ENCODE measurements around the gene ABTB2. TPM values are rescaled to one million over a fixed set of nuclear protein-coding genes. Genes with fewer than 3 reads are reported as not detected.

Gene ABTB2
- total and polyA plus RNA-seq, 2 donors, result 1.6 to 2.6 TPM

DNA sequence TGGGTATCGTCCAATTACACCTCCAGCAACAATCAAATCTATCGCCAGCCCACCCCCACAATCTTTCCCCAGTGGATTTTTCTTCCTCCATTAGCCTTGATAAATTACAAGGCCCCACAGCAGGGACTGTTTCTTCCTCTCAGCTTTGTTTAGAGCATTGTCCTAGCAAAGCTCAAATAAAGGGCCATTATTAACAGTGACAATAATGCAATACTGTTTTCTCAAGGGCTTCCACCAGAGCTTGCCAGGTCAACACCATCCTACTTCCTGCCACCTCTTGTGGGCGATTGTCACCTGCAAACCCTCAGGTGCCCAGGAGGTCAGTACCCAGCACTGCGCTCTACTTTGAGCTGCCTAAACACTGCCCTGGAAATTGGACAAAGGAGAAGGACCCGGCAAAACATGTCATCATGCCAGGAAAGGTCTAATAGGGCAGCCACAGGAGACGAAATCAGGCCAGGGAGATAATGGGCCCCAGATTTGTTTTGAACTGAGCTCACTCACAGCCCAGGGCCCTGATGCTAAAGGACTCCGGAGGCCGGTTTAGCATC, 95.2 kb downstream of the ABTB2 start:
- no peaks in the 10 kb centered on the region for H3K27me3 ChIP-seq (ENCODE audit: control insufficient read depth in 2 of 2, insufficient read depth in 1 of 2, low read length in 1 of 2)
- WGBS, result 96% methylated on average over 8 of the region's 8 CpGs
- H3K27ac ChIP-seq (ENCODE audit: low read depth in 1 of 2, low read length in 1 of 2), result no peak overlapping the region

DNA sequence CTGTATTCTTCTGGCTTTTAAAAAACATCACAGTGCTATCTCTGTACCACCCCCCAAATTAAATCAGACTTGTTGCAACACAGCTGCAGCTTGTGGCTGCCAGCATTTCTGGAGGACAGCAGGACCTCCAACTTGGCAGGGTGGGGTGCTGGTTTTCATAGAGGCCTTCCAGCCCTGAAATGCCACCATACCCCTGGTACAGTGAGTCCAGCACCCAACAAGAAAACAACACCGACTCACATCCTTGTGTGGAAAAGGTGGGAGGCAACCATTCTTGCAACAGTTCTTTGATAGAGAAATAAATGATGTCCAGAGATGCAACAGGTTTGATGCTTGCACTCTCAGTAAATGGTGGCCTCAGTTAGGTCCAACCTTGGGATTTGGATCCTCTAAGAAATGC, 96.0 kb downstream of the ABTB2 start:
- no peaks in the 10 kb centered on the region for H3K36me3 ChIP-seq (ENCODE audit: control insufficient read depth in 2 of 2, insufficient read depth in 2 of 2, low read length in 1 of 2)
- H3K4me1 ChIP-seq (ENCODE audit: control insufficient read depth in 2 of 2, insufficient read depth in 2 of 2, low read length in 2 of 2), result peaks cover 6 to 16% of the 10 kb centered on the region in 2 donors
- H3K27me3 ChIP-seq (ENCODE audit: control insufficient read depth in 2 of 2, insufficient read depth in 1 of 2, low read length in 1 of 2), result no peaks in the 10 kb centered on the region
- H3K9me3 ChIP-seq (ENCODE audit: control insufficient read depth in 2 of 2, insufficient read depth in 1 of 2, low read length in 1 of 2), result no peaks in the 10 kb centered on the region
- H3K27ac ChIP-seq (ENCODE audit: low read depth in 1 of 2, low read length in 1 of 2), result no peak overlapping the region
- DNase-seq (ENCODE audit: low read depth in 6 of 9, low spot score in 9 of 9), result no peak
- 98% methylated on average over 1 of the region's 1 CpG for WGBS
- no peak overlapping the region for H3K4me3 ChIP-seq (ENCODE audit: low read length in 2 of 2)

More for the DNA sequence above, 95.2 kb downstream of the ABTB2 start:
- Histone ChIP-seq H3K4me1 (ENCODE audit: control insufficient read depth in 2 of 2, insufficient read depth in 2 of 2, low read length in 2 of 2) (peaks cover 6 to 23% of the 10 kb centered on the region in 2 donors), H3K9me3 (ENCODE audit: control insufficient read depth in 2 of 2, insufficient read depth in 1 of 2, low read length in 1 of 2) (no peaks in the 10 kb centered on the region), H3K36me3 (ENCODE audit: control insufficient read depth in 2 of 2, insufficient read depth in 2 of 2, low read length in 1 of 2) (no peaks in the 10 kb centered on the region), H3K4me3 (ENCODE audit: low read length in 2 of 2) (no peak overlapping the region)
- no peak for DNase-seq (ENCODE audit: low read depth in 6 of 9, low spot score in 9 of 9)

DNA sequence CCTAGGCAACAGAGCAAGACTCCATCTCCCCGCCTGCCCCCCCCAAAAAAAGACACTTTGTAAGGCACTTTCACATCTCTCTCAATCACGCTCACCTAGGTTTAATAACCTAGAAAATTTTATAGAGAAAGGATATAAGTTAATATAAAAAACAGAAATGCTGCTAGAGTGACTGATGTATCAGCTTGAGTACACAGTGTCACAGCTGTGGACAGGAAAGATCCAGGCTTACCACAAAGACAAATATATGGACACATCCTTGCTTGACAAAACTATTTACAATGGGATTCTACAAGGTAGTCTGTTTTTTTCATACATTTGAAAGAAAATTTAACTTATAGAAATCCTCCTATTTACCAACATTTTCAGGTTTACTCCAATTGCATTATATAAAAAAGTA, 96.7 kb downstream of the ABTB2 start:
- DNase-seq (ENCODE audit: low read depth in 6 of 9, low spot score in 9 of 9), result no peak
- no peak overlapping the region for H3K4me3 ChIP-seq (ENCODE audit: low read length in 2 of 2)
- peaks cover 0 to 10% of the 10 kb centered on the region in 2 donors for H3K4me1 ChIP-seq (ENCODE audit: control insufficient read depth in 2 of 2, insufficient read depth in 2 of 2, low read length in 2 of 2)
- no peaks in the 10 kb centered on the region for H3K36me3 ChIP-seq (ENCODE audit: control insufficient read depth in 2 of 2, insufficient read depth in 2 of 2, low read length in 1 of 2)
- H3K27ac ChIP-seq (ENCODE audit: low read depth in 1 of 2, low read length in 1 of 2), result no peak overlapping the region
- H3K27me3 ChIP-seq (ENCODE audit: control insufficient read depth in 2 of 2, insufficient read depth in 1 of 2, low read length in 1 of 2), result no peaks in the 10 kb centered on the region
- H3K9me3 ChIP-seq (ENCODE audit: control insufficient read depth in 2 of 2, insufficient read depth in 1 of 2, low read length in 1 of 2), result no peaks in the 10 kb centered on the region
- WGBS, result 100% methylated on average over 2 of the region's 2 CpGs

DNA sequence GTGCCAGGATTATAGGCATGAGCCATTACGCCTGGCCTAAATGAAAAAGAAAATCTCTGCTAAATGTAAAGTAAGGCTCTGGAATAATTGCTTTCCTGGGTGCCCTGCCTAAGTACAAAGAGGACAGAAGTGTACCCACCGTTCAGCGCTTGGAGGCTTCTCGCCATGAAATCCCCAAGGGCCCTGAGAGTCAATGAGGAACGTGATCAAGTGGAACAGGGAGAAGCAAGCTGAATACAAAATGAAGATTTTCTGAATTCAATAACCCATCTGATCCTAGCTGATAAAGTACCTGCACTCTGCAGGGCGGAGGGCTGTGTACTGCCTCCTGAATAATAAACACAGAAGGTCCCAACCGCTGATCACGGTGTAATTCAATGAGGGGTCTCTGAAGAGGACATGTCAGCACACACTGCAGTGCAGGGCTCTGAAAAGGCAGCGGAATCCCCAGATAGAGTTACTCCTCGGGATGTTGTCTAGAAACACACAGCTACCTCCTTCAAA, 97.7 kb downstream of the ABTB2 start:
- WGBS, result 98% methylated on average over 10 of the region's 10 CpGs
- peaks cover 0 to 5% of the 10 kb centered on the region in 2 donors for H3K4me1 ChIP-seq (ENCODE audit: control insufficient read depth in 2 of 2, insufficient read depth in 2 of 2, low read length in 2 of 2)

DNA sequence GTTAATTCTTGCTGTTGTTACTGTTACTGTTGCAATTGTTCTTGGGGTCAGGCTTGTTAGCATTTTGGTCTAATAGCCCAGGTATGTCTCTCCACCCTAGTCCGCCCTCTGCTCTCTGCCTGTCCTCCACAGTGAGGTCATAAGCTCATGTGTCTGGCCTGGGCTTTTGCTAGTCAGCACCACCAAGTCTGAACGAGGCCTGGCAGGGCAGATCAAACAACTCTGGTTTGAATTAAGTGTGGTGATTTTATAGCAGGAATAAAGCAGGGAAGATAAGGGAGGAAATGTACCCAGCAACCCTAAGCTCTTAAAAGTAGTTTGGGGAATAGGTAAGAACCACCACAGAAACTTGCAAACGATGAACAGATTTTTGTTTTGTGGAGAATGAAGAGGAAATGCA, 98.7 kb downstream of the ABTB2 start:
- Histone ChIP-seq H3K4me1 (ENCODE audit: control insufficient read depth in 2 of 2, insufficient read depth in 2 of 2, low read length in 2 of 2) (peaks cover 0 to 5% of the 10 kb centered on the region in 2 donors), H3K27me3 (ENCODE audit: control insufficient read depth in 2 of 2, insufficient read depth in 1 of 2, low read length in 1 of 2) (no peaks in the 10 kb centered on the region), H3K36me3 (ENCODE audit: control insufficient read depth in 2 of 2, insufficient read depth in 2 of 2, low read length in 1 of 2) (no peaks in the 10 kb centered on the region), H3K9me3 (ENCODE audit: control insufficient read depth in 2 of 2, insufficient read depth in 1 of 2, low read length in 1 of 2) (no peaks in the 10 kb centered on the region), H3K4me3 (ENCODE audit: low read length in 2 of 2) (no peak overlapping the region), H3K27ac (ENCODE audit: low read depth in 1 of 2, low read length in 1 of 2) (no peak overlapping the region)
- WGBS, result 93% methylated on average over 3 of the region's 3 CpGs
- DNase-seq (ENCODE audit: low read depth in 6 of 9, low spot score in 9 of 9), result no peak

More for the DNA sequence above, 97.7 kb downstream of the ABTB2 start:
- no peak for DNase-seq (ENCODE audit: low read depth in 6 of 9, low spot score in 9 of 9)
- Histone ChIP-seq H3K9me3 (ENCODE audit: control insufficient read depth in 2 of 2, insufficient read depth in 1 of 2, low read length in 1 of 2) (no peaks in the 10 kb centered on the region), H3K4me3 (ENCODE audit: low read length in 2 of 2) (no peak overlapping the region), H3K27ac (ENCODE audit: low read depth in 1 of 2, low read length in 1 of 2) (no peak overlapping the region), H3K27me3 (ENCODE audit: control insufficient read depth in 2 of 2, insufficient read depth in 1 of 2, low read length in 1 of 2) (no peaks in the 10 kb centered on the region), H3K36me3 (ENCODE audit: control insufficient read depth in 2 of 2, insufficient read depth in 2 of 2, low read length in 1 of 2) (no peaks in the 10 kb centered on the region)

DNA sequence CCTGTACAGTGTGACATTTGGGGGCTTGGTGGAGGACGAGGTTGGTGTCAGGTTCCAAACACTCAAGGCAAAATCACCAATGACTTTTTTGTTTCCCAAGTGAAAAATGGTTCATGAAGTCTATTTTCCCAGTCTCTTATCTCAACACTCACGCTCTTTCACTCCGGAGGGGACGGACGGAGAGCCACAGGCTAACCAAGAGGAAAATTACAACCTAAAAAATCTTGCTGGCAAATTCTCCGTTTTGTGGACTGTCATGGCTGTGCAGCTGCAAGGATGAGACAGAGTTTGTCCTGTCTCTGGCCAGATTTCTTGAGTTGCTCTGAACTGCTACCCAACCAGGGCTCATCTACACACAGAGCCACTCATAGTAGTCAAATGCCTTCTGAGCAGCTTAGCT, 101.2 kb downstream of the ABTB2 start:
- Histone ChIP-seq H3K36me3 (ENCODE audit: control insufficient read depth in 2 of 2, insufficient read depth in 2 of 2, low read length in 1 of 2) (no peaks in the 10 kb centered on the region), H3K9me3 (ENCODE audit: control insufficient read depth in 2 of 2, insufficient read depth in 1 of 2, low read length in 1 of 2) (no peaks in the 10 kb centered on the region), H3K4me1 (ENCODE audit: control insufficient read depth in 2 of 2, insufficient read depth in 2 of 2, low read length in 2 of 2) (peaks cover 4 to 15% of the 10 kb centered on the region in 2 donors), H3K4me3 (ENCODE audit: low read length in 2 of 2) (no peak overlapping the region), H3K27ac (ENCODE audit: low read depth in 1 of 2, low read length in 1 of 2) (no peak overlapping the region), H3K27me3 (ENCODE audit: control insufficient read depth in 2 of 2, insufficient read depth in 1 of 2, low read length in 1 of 2) (no peaks in the 10 kb centered on the region)
- 96% methylated on average over 6 of the region's 6 CpGs for WGBS
- DNase-seq (ENCODE audit: low read depth in 6 of 9, low spot score in 9 of 9), result no peak

DNA sequence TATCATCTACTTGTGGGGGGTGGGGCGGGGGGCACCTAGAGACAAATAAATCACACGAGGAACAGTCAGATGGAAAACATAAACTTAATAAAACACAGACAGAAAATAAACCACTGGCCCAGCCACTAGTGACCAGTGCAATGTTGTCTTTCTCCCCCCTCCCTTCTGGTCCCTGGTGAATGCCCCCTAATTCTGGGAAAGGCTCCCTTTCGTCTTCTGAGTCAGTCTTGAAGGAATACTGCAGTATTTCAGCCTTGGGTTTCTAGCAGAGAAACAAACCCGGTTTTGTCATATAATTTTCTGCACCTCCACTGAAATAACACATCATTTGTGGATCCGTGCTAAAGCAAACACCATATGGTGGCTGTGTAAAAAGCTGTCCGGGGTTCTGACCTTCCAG, 101.7 kb downstream of the ABTB2 start:
- DNase-seq (ENCODE audit: low read depth in 6 of 9, low spot score in 9 of 9), result no peak
- Histone ChIP-seq H3K27ac (ENCODE audit: low read depth in 1 of 2, low read length in 1 of 2) (no peak overlapping the region), H3K4me1 (ENCODE audit: control insufficient read depth in 2 of 2, insufficient read depth in 2 of 2, low read length in 2 of 2) (peaks cover 9 to 20% of the 10 kb centered on the region in 2 donors), H3K27me3 (ENCODE audit: control insufficient read depth in 2 of 2, insufficient read depth in 1 of 2, low read length in 1 of 2) (no peaks in the 10 kb centered on the region), H3K36me3 (ENCODE audit: control insufficient read depth in 2 of 2, insufficient read depth in 2 of 2, low read length in 1 of 2) (no peaks in the 10 kb centered on the region), H3K4me3 (ENCODE audit: low read length in 2 of 2) (no peak overlapping the region), H3K9me3 (ENCODE audit: control insufficient read depth in 2 of 2, insufficient read depth in 1 of 2, low read length in 1 of 2) (no peaks in the 10 kb centered on the region)
- 96% methylated on average over 6 of the region's 6 CpGs for WGBS

DNA sequence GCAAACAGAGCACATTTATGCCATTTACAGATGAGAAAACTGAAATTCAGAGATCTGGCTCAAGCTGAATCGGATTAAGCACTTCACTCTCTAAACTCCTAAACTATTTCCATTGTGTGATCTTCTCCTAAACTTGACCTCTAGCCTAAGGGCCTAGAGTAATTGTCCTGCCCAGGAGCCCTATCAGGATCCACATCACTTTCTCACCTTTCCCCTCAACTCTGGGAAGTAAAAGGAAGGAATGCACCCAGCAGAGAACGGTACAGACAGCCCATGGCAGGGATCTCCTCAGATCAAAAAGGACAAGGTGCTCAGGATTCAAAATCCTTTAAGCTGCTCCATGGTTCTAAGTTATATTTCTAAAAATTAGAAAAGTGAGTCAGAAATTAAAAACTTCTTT, 102.7 kb downstream of the ABTB2 start:
- no peaks in the 10 kb centered on the region for H3K27me3 ChIP-seq (ENCODE audit: control insufficient read depth in 2 of 2, insufficient read depth in 1 of 2, low read length in 1 of 2)
- H3K36me3 ChIP-seq (ENCODE audit: control insufficient read depth in 2 of 2, insufficient read depth in 2 of 2, low read length in 1 of 2), result no peaks in the 10 kb centered on the region
- 96% methylated on average over 2 of the region's 2 CpGs for WGBS
- H3K27ac ChIP-seq (ENCODE audit: low read depth in 1 of 2, low read length in 1 of 2), result no peak overlapping the region
- no peak overlapping the region for H3K4me3 ChIP-seq (ENCODE audit: low read length in 2 of 2)
- peaks cover 12 to 29% of the 10 kb centered on the region in 2 donors for H3K4me1 ChIP-seq (ENCODE audit: control insufficient read depth in 2 of 2, insufficient read depth in 2 of 2, low read length in 2 of 2)
- DNase-seq (ENCODE audit: low read depth in 6 of 9, low spot score in 9 of 9), result no peak
- H3K9me3 ChIP-seq (ENCODE audit: control insufficient read depth in 2 of 2, insufficient read depth in 1 of 2, low read length in 1 of 2), result no peaks in the 10 kb centered on the region

DNA sequence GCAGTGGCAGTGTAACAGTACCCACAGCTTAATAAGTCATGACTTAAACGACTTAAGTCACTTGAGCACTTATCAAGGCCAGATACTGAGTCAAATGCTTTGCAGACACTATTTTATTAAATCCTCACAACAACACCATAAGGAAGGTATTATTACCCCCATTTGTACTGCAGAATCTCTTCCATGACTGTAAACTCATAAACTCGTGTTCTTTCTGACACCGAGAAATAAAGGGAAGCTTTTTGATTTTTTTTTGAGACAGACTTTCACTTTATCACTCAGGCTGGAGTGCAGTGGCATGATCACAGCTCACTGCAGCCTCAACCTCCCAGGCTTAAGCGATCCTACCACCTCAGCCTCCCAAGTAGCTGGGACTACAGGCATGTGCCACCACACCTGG, 103.8 kb downstream of the ABTB2 start:
- no peaks in the 10 kb centered on the region for H3K9me3 ChIP-seq (ENCODE audit: control insufficient read depth in 2 of 2, insufficient read depth in 1 of 2, low read length in 1 of 2)
- no peaks in the 10 kb centered on the region for H3K27me3 ChIP-seq (ENCODE audit: control insufficient read depth in 2 of 2, insufficient read depth in 1 of 2, low read length in 1 of 2)
- no peak overlapping the region for H3K4me3 ChIP-seq (ENCODE audit: low read length in 2 of 2)
- H3K36me3 ChIP-seq (ENCODE audit: control insufficient read depth in 2 of 2, insufficient read depth in 2 of 2, low read length in 1 of 2), result no peaks in the 10 kb centered on the region
- 73% methylated on average over 4 of the region's 4 CpGs for WGBS
- H3K27ac ChIP-seq (ENCODE audit: low read depth in 1 of 2, low read length in 1 of 2), result no peak overlapping the region
- peaks cover 20 to 40% of the 10 kb centered on the region in 2 donors for H3K4me1 ChIP-seq (ENCODE audit: control insufficient read depth in 2 of 2, insufficient read depth in 2 of 2, low read length in 2 of 2)
- DNase-seq (ENCODE audit: low read depth in 6 of 9, low spot score in 9 of 9), result no peak
